SK-N-SH (cell line): Measurements from ENCODE around the gene PCSK7.

Source experiments
- CHD2 ChIP-seq: fragments of 150-350 bp; IDR thresholded peaks from 2 replicates; pipeline ENCODE4 v1.6.1; 2018; ENCODE audit warnings: low read length; ENCODE audit not compliant: partially characterized antibody
- ELF1 ChIP-seq: IDR thresholded peaks from 2 replicates; pipeline ENCODE4 v1.4.0; 2012
- EP300 ChIP-seq, 2 experiments: IDR thresholded peaks; 2 replicates each; pipeline versions ENCODE4 v1.4.0 to v1.6.1; 2012; ENCODE audit warnings: borderline replicate concordance in 1 of 2, low read depth in 1 of 2, low read length in 1 of 2
- GABPA ChIP-seq: IDR thresholded peaks from 2 replicates; pipeline ENCODE4 v1.4.0; 2012; ENCODE audit warnings: low read depth, mild to moderate bottlenecking
- IRF3 ChIP-seq: fragments of 150-350 bp; IDR thresholded peaks from 2 replicates; pipeline ENCODE4 v1.6.1; 2016; ENCODE audit warnings: mild to moderate bottlenecking, low read depth, low read length
- NFIC ChIP-seq: IDR thresholded peaks from 2 replicates; pipeline ENCODE4 v1.4.0; 2012; ENCODE audit warnings: borderline replicate concordance
- NRF1 ChIP-seq: IDR thresholded peaks from 2 replicates; pipeline ENCODE4 v1.6.1; 2012; ENCODE audit warnings: low read depth, mild to moderate bottlenecking, low read length
- POLR2AphosphoS5 ChIP-seq: IDR thresholded peaks from 2 replicates; pipeline ENCODE4 v1.6.1; 2012; ENCODE audit warnings: low read depth, low read length
- SIN3A ChIP-seq: IDR thresholded peaks from 2 replicates; pipeline ENCODE4 v1.6.1; 2012; ENCODE audit warnings: low read depth, mild to moderate bottlenecking, low read length, moderate library complexity, borderline replicate concordance
- TAF1 ChIP-seq: IDR thresholded peaks from 2 replicates; pipeline ENCODE4 v1.6.1; 2012; ENCODE audit warnings: low read depth, mild to moderate bottlenecking, low read length, moderate library complexity, borderline replicate concordance
- YY1 ChIP-seq: IDR thresholded peaks from 2 replicates; pipeline ENCODE4 v1.4.0; 2012; ENCODE audit warnings: low read depth, mild to moderate bottlenecking
- TF ChIP-seq, protein P1 (sequence below): fragments of 150-350 bp; IDR thresholded peaks from 2 replicates; pipeline ENCODE4 v1.6.1; 2017; ENCODE audit warnings: antibody characterized with exemption, low read length, low read depth, borderline replicate concordance
- TF ChIP-seq, protein P2 (sequence below): fragments of 200-600 bp; sonication (generic); IDR thresholded peaks from 2 replicates; pipeline ENCODE4 v1.6.1; 2017; ENCODE audit warnings: antibody characterized with exemption, mild to moderate bottlenecking, moderate library complexity

GRCh38 chr11:117195258-117195657, 36.6 kb downstream of the PCSK7 start:
- TF ChIP-seq, protein P1, sequence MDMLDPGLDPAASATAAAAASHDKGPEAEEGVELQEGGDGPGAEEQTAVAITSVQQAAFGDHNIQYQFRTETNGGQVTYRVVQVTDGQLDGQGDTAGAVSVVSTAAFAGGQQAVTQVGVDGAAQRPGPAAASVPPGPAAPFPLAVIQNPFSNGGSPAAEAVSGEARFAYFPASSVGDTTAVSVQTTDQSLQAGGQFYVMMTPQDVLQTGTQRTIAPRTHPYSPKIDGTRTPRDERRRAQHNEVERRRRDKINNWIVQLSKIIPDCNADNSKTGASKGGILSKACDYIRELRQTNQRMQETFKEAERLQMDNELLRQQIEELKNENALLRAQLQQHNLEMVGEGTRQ: no peak
- TF ChIP-seq, protein P2, sequence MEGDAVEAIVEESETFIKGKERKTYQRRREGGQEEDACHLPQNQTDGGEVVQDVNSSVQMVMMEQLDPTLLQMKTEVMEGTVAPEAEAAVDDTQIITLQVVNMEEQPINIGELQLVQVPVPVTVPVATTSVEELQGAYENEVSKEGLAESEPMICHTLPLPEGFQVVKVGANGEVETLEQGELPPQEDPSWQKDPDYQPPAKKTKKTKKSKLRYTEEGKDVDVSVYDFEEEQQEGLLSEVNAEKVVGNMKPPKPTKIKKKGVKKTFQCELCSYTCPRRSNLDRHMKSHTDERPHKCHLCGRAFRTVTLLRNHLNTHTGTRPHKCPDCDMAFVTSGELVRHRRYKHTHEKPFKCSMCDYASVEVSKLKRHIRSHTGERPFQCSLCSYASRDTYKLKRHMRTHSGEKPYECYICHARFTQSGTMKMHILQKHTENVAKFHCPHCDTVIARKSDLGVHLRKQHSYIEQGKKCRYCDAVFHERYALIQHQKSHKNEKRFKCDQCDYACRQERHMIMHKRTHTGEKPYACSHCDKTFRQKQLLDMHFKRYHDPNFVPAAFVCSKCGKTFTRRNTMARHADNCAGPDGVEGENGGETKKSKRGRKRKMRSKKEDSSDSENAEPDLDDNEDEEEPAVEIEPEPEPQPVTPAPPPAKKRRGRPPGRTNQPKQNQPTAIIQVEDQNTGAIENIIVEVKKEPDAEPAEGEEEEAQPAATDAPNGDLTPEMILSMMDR: no peak
- TF ChIP-seq NRF1 (no peak), POLR2AphosphoS5 (no peak), SIN3A (no peak), YY1 (no peak), ELF1 (no peak), GABPA (no peak), TAF1 (no peak), NFIC (no peak), EP300 (IDR thresholded peaks at IDR 0.05; ENCODE audit: borderline replicate concordance in 1 of 2, low read depth in 1 of 2, low read length in 1 of 2) (no peak), CHD2 (no peak), IRF3 (no peak)
